Smooth muscle cell (in vitro differentiated cells): ENCODE data around the gene WDFY3. TPM values are rescaled to one million over a fixed set of nuclear protein-coding genes. Genes with fewer than 3 reads are reported as not detected.
A peak's percentile ranks its signal among the peaks of the same experiment; 100 is the strongest.

ENCODE experiments used
- DNase-seq: peaks from one replicate; lab custom pipeline; 2025; ENCODE audit not compliant: unreplicated experiment; lab: John Stamatoyannopoulos, UW
- H2AFZ ChIP-seq: fragments of 200-600 bp; sonication (generic); 2 replicates; pipeline ENCODE4 v1.6.0; 2016; ENCODE audit warnings: antibody characterized with exemption, low read depth, mild to moderate bottlenecking
- H3F3A ChIP-seq: fragments of 200-600 bp; sonication (generic); 2 replicates; pipeline ENCODE4 v1.6.0; 2017; ENCODE audit warnings: antibody characterized with exemption, low read depth
- H3K27ac ChIP-seq: fragments of 200-600 bp; sonication (generic); 2 replicates; pipeline ENCODE4 v1.5.1; 2016; ENCODE audit warnings: low read depth, mild to moderate bottlenecking
- H3K27me3 ChIP-seq: fragments of 200-600 bp; sonication (generic); 2 replicates; pipeline ENCODE4 v1.6.1; 2016; ENCODE audit warnings: low read depth, mild to moderate bottlenecking
- H3K36me3 ChIP-seq: fragments of 200-600 bp; sonication (generic); 2 replicates; pipeline ENCODE4 v1.5.1; 2016; ENCODE audit warnings: low read depth
- H3K4me1 ChIP-seq: fragments of 200-600 bp; sonication (generic); 2 replicates; pipeline ENCODE4 v1.5.1; 2016; ENCODE audit warnings: low read depth
- H3K4me2 ChIP-seq: fragments of 200-600 bp; sonication (generic); 2 replicates; pipeline ENCODE4 v1.6.0; 2016; ENCODE audit warnings: mild to moderate bottlenecking
- H3K4me3 ChIP-seq: fragments of 200-600 bp; sonication (generic); 2 replicates; pipeline ENCODE4 v1.5.1; 2016; ENCODE audit warnings: mild to moderate bottlenecking
- H3K79me2 ChIP-seq: fragments of 200-600 bp; sonication (generic); 2 replicates; pipeline ENCODE4 v1.6.0; 2016; ENCODE audit warnings: low read depth, mild to moderate bottlenecking
- H3K9ac ChIP-seq: fragments of 200-600 bp; sonication (generic); 2 replicates; pipeline ENCODE4 v1.6.0; 2016; ENCODE audit warnings: low read depth
- H3K9me3 ChIP-seq: fragments of 200-600 bp; sonication (generic); replicated peaks from 2 replicates; pipeline ENCODE4 v1.5.1; 2016; ENCODE audit warnings: low read depth
- H4K20me1 ChIP-seq: fragments of 200-600 bp; sonication (generic); 2 replicates; pipeline ENCODE4 v1.6.0; 2016; ENCODE audit warnings: low read depth
- CTCF ChIP-seq: fragments of 200-600 bp; sonication (generic); IDR thresholded peaks from 2 replicates; pipeline ENCODE4 v1.5.1; 2017; ENCODE audit warnings: borderline replicate concordance, mild to moderate bottlenecking, antibody characterized with exemption; ENCODE audit not compliant: insufficient read depth, poor library complexity, severe bottlenecking
- WGBS: methylation state at CpG from one replicate; pipeline ENCODE4 v1.1.7; 2016; ENCODE audit warnings: low lambda C conversion rate; 5-methylcytosine and 5-hydroxymethylcytosine counted together
- polyA plus RNA-seq: library from polyadenylated mRNA; unstranded; fragments of >200 nt; fragmentation: Nextera tagmentation; extraction: Ambion mirVana; gene quantifications from 2 replicates; pipeline ENCODE4 v1.2.1, GENCODE V29; 2016
- total RNA-seq: library from RNA; depleted of rRNA; stranded (reverse); fragments of >200 nt; gene quantifications from 2 replicates; pipeline ENCODE4 v1.2.3, GENCODE V29; 2014

Gene WDFY3
- total and polyA plus RNA-seq, 2 experiments from 2014 or later: 4.0 to 63.9 TPM

GRCh38 chr4:84887824-84888223, 78.7 kb downstream of the WDFY3 start:
- no peak overlapping the region for H3K27ac ChIP-seq
- H3K36me3 ChIP-seq: no peaks in the 10 kb centered on the region
- peaks cover 7% of the 10 kb centered on the region for H3K79me2 ChIP-seq
- H3K4me1 ChIP-seq: peaks cover 6% of the 10 kb centered on the region
- H3K4me3 ChIP-seq: no peak overlapping the region
- TF ChIP-seq CTCF: no peak
- no peak overlapping the region for H3K4me2 ChIP-seq
- H3K9ac ChIP-seq: no peak overlapping the region
- H3K9me3 ChIP-seq: no peaks in the 10 kb centered on the region
- 91% methylated on average over 2 of the region's 2 CpGs for WGBS
- H3F3A ChIP-seq: no peaks in the 10 kb centered on the region
- H4K20me1 ChIP-seq: peaks cover 26% of the 10 kb centered on the region
- H2AFZ ChIP-seq: no peak overlapping the region
- no peaks in the 10 kb centered on the region for H3K27me3 ChIP-seq
- no peak for DNase-seq

- Histone ChIP-seq H3K4me2 (no peak overlapping the region), H3K27ac (peak overlapping the region; percentile 95)
Observed at GRCh38 chr4:84879651-84880200, 86.8 kb downstream of the WDFY3 start.

GRCh38 chr4:84878546-84878945, 87.9 kb downstream of the WDFY3 start:
- WGBS: 77% methylated on average over 3 of the region's 3 CpGs
- Histone ChIP-seq H3K27ac (peak overlapping the region; percentile 95), H3K4me1 (no peaks in the 10 kb centered on the region), H3K36me3 (no peaks in the 10 kb centered on the region), H2AFZ (no peak overlapping the region), H3K79me2 (peaks cover 14% of the 10 kb centered on the region), H4K20me1 (no peaks in the 10 kb centered on the region), H3K4me2 (peak overlapping the region; percentile 36), H3K9me3 (no peaks in the 10 kb centered on the region), H3F3A (peaks cover 5% of the 10 kb centered on the region), H3K9ac (peak overlapping the region; percentile 25), H3K4me3 (no peak overlapping the region), H3K27me3 (no peaks in the 10 kb centered on the region)
- no peak for TF ChIP-seq CTCF
- no peak for DNase-seq

More at GRCh38 chr4:84879651-84880200, 86.8 kb downstream of the WDFY3 start:
- TF ChIP-seq CTCF: no peak
- H4K20me1 ChIP-seq: peaks cover 1% of the 10 kb centered on the region
- no peaks in the 10 kb centered on the region for H3K36me3 ChIP-seq
- no peak overlapping the region for H3K9ac ChIP-seq
- no peak for DNase-seq
- H3K79me2 ChIP-seq: peaks cover 14% of the 10 kb centered on the region
- no peak overlapping the region for H3K4me3 ChIP-seq
- peaks cover 5% of the 10 kb centered on the region for H3F3A ChIP-seq
- H3K4me1 ChIP-seq: no peaks in the 10 kb centered on the region
- H2AFZ ChIP-seq: no peak overlapping the region
- WGBS: 64% methylated on average over 4 of the region's 4 CpGs
- H3K9me3 ChIP-seq: no peaks in the 10 kb centered on the region
- H3K27me3 ChIP-seq: no peaks in the 10 kb centered on the region

- H3K27me3 ChIP-seq: no peaks in the 10 kb centered on the region
- H3K9me3 ChIP-seq: no peaks in the 10 kb centered on the region
- no peaks in the 10 kb centered on the region for H3K36me3 ChIP-seq
- no peak overlapping the region for H2AFZ ChIP-seq
- WGBS: 5% methylated on average over 1 of the region's 1 CpG
- H3K27ac ChIP-seq: peak overlapping the region; percentile 95
- peaks cover 6% of the 10 kb centered on the region for H3F3A ChIP-seq
- H4K20me1 ChIP-seq: no peaks in the 10 kb centered on the region
- peak overlapping the region; percentile 36 for H3K4me2 ChIP-seq
- no peak for TF ChIP-seq CTCF
- peaks cover 19% of the 10 kb centered on the region for H3K79me2 ChIP-seq
- no peak overlapping the region for H3K4me3 ChIP-seq
- H3K9ac ChIP-seq: peak overlapping the region; percentile 71
- no peaks in the 10 kb centered on the region for H3K4me1 ChIP-seq
- no peak for DNase-seq
Observed at GRCh38 chr4:84878090-84878489, 88.4 kb downstream of the WDFY3 start.
